Measurements from ENCODE around the gene CCDC137. TPM values are rescaled to one million over a fixed set of nuclear protein-coding genes. Genes with fewer than 3 reads are reported as not detected.

The CCDC137 gene
- total RNA-seq, 4 donors from 2014 or later, result 4.4 to 11.4 (median 8.8) TPM

DNA sequence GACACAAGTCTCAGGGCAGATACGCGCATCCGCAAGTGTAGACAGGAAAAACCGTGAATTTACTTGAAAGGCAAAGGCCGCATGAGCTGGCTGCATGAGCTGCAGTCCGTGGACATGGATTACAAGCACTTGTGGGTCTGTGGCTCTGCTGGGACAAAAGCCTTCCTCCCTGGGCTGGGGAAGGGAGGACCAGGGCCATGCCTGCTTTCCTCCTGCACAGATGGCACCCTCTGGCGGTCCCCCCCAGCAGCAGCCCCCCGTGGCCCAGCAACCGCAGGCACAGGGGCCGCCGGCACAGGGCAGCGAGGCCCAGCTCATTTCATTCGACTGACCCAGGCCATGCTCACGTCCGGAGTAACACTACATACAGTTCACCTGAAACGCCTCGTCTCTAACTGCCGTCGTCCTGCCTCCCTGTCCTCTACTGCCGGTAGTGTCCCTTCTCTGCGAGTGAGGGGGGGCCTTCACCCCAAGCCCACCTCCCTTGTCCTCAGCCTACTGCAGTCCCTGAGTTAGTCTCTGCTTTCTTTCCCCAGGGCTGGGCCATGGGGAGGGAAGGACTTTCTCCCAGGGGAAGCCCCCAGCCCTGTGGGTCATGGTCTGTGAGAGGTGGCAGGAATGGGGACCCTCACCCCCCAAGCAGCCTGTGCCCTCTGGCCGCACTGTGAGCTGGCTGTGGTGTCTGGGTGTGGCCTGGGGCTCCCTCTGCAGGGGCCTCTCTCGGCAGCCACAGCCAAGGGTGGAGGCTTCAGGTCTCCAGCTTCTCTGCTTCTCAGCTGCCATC, 34.9 kb downstream of the CCDC137 start:
- intact Hi-C loops (cut with DNase I), result no loop called here
- no peak for DNase-seq
- Histone ChIP-seq H3K4me1 (peaks cover 18 to 24% of the 10 kb centered on the region in 2 donors), H3K4me3 (replicated peaks in 1 of 3) (peak overlapping the region in 1 of 3 donors; percentile 90), H3K27me3 (no peaks in the 10 kb centered on the region), H3K27ac (no peak overlapping the region), H3K9me3 (no peaks in the 10 kb centered on the region), H3K36me3 (peaks cover 25 to 44% of the 10 kb centered on the region in 2 donors)
- TF ChIP-seq, protein P1, sequence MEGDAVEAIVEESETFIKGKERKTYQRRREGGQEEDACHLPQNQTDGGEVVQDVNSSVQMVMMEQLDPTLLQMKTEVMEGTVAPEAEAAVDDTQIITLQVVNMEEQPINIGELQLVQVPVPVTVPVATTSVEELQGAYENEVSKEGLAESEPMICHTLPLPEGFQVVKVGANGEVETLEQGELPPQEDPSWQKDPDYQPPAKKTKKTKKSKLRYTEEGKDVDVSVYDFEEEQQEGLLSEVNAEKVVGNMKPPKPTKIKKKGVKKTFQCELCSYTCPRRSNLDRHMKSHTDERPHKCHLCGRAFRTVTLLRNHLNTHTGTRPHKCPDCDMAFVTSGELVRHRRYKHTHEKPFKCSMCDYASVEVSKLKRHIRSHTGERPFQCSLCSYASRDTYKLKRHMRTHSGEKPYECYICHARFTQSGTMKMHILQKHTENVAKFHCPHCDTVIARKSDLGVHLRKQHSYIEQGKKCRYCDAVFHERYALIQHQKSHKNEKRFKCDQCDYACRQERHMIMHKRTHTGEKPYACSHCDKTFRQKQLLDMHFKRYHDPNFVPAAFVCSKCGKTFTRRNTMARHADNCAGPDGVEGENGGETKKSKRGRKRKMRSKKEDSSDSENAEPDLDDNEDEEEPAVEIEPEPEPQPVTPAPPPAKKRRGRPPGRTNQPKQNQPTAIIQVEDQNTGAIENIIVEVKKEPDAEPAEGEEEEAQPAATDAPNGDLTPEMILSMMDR (IDR thresholded peaks at IDR 0.05), result no peak
- TF ChIP-seq POLR2A (IDR thresholded peaks at IDR 0.05), result no peak
- 79 to 80% methylated on average over 15 to 16 of the region's 23 CpGs for WGBS, 2 donors

DNA sequence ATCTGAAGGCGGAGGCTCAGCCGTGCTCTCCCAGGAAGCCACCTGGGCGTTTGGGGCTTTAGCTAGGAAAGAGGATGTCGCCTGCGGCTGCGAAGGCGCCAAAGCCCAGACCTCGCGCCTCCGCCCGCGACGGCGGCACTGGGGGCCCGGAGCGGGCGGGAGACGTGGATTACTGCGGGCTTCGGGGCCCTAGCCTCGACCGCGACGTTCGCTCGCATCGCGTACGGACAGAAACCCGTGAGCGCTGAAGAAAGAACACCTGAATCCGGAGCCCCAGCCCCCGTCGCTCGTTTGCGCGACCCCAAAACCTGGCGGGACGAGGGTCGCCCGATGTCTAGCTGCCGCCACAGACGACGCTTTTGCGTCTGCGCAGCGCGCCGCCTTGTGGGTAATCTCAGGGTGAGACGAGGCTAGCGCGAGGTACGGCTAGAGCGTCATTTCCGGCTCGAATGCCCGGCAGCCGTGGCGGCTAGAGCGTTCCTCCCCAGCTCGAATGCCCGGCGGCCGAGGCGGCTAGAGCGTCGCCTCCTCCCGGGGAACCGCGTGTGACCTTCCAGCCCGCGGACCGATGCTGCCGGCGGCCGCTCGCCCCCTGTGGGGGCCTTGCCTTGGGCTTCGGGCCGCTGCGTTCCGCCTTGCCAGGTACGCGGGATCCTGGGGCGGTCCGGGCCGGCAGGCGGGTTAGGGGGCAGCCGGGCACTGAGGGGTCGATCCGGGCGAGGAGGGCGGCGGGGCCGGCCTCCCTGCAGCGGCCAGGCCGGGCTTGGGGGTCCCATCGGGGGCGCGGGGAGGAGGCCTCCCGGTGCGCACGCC, 36.6 kb downstream of the CCDC137 start, which contains the start of gene MRPL12:
MRPL12 (plus strand) TSS at position 434 of the 813 bp plus-strand sequence; CDS start at position 569, 135 bp downstream.
- Histone ChIP-seq H3K36me3 (peaks cover 29 to 39% of the 10 kb centered on the region in 2 donors), H3K27me3 (no peaks in the 10 kb centered on the region), H3K27ac (peak within 1 kb of the TSS; percentile 77 to 82 (median 79)), H3K4me3 (replicated peaks in 1 of 3) (peak within 1 kb of the TSS; percentile 83 to 98 (median 90)), H3K9me3 (no peaks in the 10 kb centered on the region), H3K4me1 (peaks cover 18 to 24% of the 10 kb centered on the region in 2 donors)
- intact Hi-C loops (cut with DNase I), result no loop called here
- TF ChIP-seq, protein P1 (IDR thresholded peaks at IDR 0.05), result peak in 3 of 6 experiments; percentile 28 to 47 (median 37)
- TF ChIP-seq POLR2A (IDR thresholded peaks at IDR 0.05), result peak in 1 of 2 donors; percentile 85
- WGBS, 2 donors, result 0 to 3% methylated on average over 8 to 32 of the region's 102 CpGs
- peak; percentile 92 to 93 for DNase-seq

DNA sequence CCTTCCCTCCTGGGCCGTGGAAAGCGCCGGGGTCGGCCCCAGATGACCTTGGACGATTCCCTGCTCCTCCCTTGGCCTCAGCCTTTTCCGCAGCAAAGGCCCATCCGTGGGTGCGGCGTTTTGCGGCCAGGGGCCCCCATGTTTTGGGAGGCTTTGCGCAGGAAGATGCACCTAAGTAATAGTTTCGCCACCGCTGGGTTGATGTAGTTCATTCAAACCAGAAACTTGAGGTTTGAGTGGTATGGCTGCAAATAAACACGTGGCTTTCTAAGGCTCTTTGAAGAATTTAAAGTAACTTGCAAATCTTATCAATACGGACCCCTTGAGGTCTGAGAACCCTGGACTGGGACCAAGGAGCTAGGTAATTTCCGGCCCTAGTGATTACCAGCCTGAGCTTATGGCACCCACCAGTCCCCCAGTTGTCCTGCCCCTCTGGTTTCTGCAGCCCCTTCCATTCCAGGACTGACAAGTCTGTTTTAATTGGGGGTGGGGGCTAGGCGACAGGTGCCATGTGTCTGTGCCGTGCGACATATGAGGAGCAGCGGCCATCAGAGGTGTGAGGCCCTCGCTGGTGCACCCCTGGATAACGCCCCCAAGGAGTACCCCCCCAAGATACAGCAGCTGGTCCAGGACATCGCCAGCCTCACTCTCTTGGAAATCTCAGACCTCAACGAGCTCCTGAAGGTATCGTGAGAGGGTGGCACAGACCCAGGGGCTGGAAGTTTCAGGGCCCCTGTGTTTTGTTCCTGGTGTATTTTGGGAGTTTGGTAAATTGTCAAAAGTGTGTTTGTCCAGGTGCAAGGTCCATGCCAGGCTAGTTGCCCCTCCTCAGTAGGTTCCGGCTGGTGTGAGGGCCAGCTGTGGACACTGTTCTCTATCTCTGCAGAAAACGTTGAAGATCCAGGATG, 37.5 kb downstream of the CCDC137 start:
- H3K27ac ChIP-seq, result peak overlapping the region; percentile 54 to 82 (median 79)
- H3K4me1 ChIP-seq, result peaks cover 18 to 24% of the 10 kb centered on the region in 2 donors
- TF ChIP-seq POLR2A (IDR thresholded peaks at IDR 0.05), result no peak
- TF ChIP-seq, protein P1 (IDR thresholded peaks at IDR 0.05), result no peak
- H3K4me3 ChIP-seq (replicated peaks in 1 of 3), result peak overlapping the region; percentile 83 to 98 (median 90)
- intact Hi-C loops (cut with DNase I), result no loop called here
- H3K9me3 ChIP-seq, result no peaks in the 10 kb centered on the region
- H3K36me3 ChIP-seq, result peaks cover 29 to 32% of the 10 kb centered on the region in 2 donors
- H3K27me3 ChIP-seq, result no peaks in the 10 kb centered on the region
- DNase-seq, result no peak
- 35 to 47% methylated on average over 11 to 22 of the region's 27 CpGs for WGBS, 2 donors

DNA sequence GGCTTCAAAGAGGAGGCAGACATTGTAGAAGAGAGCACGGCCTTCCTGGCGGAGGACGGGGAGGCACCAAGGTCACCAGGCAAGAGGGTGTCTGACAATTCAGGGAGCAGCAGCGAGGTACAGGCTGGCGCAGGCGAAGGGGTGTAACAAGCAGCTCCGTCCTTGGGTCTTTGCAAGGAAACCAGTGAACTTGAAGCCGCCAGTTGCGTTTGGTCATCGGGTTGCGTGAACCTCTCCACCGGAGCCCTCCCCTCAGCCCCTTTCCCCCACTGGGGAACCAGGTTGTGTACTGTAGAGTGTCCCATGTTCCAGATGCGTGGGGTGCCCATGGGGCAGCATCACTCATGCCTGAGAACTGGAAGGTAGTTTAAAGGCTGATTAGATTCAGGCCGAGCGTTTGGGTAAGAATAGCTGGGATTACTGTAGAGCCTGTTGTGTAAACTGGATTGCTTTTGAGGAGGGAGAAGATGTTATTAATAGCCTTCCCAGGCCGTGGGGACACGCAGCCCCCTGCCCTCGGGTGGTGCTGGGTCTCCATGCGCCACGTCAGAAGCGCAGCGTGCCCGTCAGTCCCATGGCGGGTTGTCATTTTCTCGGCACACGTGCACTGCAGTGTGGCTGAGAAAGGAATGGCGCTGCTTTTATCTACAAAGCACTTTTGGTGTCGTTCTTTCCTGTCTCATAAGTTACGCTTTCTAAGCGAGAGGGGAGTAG, 39.1 kb downstream of the CCDC137 start:
- Histone ChIP-seq H3K27me3 (no peaks in the 10 kb centered on the region), H3K36me3 (peaks cover 24% of the 10 kb centered on the region in 2 donors), H3K4me3 (replicated peaks in 1 of 3) (no peak overlapping the region), H3K27ac (no peak overlapping the region), H3K4me1 (peaks cover 22 to 27% of the 10 kb centered on the region in 2 donors), H3K9me3 (no peaks in the 10 kb centered on the region)
- intact Hi-C loops (cut with DNase I), result no loop called here
- no peak for DNase-seq
- 95 to 97% methylated on average over 30 of the region's 30 CpGs for WGBS, 2 donors
- TF ChIP-seq POLR2A (IDR thresholded peaks at IDR 0.05), result no peak
- TF ChIP-seq, protein P1 (IDR thresholded peaks at IDR 0.05), result no peak

Measured in thyroid gland (tissue), 4 donors.